SKM-1 treated with dmso at 0.1 percent for 144 hours (cell line): ENCODE results near the gene CRYGB.
A peak's percentile ranks its signal among the peaks of the same experiment; 100 is the strongest.

ENCODE experiments used
- DNase-seq: peaks from one replicate; lab custom pipeline; 2025; ENCODE audit not compliant: unreplicated experiment; lab: John Stamatoyannopoulos, UW

The CRYGB gene

GRCh38 chr2:208146006-208146405 lies at the start of gene CRYGB:
TSS of gene CRYGB (minus strand) at chr2:208146158. CDS start at chr2:208146120, 38 bp downstream.
- DNase-seq, result no peak

- no peak for DNase-seq
These were observed 49.6 kb upstream of the CRYGB start for GRCh38 chr2:208195531-208195930.

GRCh38 chr2:208192611-208193236 lies 46.8 kb upstream of the CRYGB start:
- DNase-seq, result no peak

- no peak for DNase-seq
These were observed 44.0 kb upstream of the CRYGB start, which contains the start of gene C2orf80 for GRCh38 chr2:208189810-208190503. TSS of gene C2orf80 (minus strand) at chr2:208190030. CDS start at chr2:208186986, 3,044 bp downstream.

- no peak for DNase-seq
These were observed 43.3 kb upstream of the CRYGB start for GRCh38 chr2:208189069-208189809.

- DNase-seq, result no peak
These were observed 40.9 kb upstream of the CRYGB start for GRCh38 chr2:208186893-208187292.

- no peak for DNase-seq
These were observed 40.5 kb upstream of the CRYGB start for GRCh38 chr2:208186465-208186864.

- DNase-seq, result no peak
These were observed 38.2 kb upstream of the CRYGB start for GRCh38 chr2:208183972-208184705.

GRCh38 chr2:208183526-208183925 lies 37.6 kb upstream of the CRYGB start:
- DNase-seq, result no peak

- DNase-seq, result no peak
These were observed 36.9 kb upstream of the CRYGB start for GRCh38 chr2:208182835-208183234.

GRCh38 chr2:208179028-208179609 lies 33.2 kb upstream of the CRYGB start:
- no peak for DNase-seq

GRCh38 chr2:208175840-208176153 lies 29.8 kb upstream of the CRYGB start:
- no peak for DNase-seq

- peak; percentile 75 for DNase-seq
These were observed 29.3 kb upstream of the CRYGB start for GRCh38 chr2:208175069-208175839.

- DNase-seq, result no peak
These were observed 28.2 kb upstream of the CRYGB start for GRCh38 chr2:208174144-208174543.

GRCh38 chr2:208172125-208172524 lies 26.2 kb upstream of the CRYGB start:
- DNase-seq, result peak; percentile 90

GRCh38 chr2:208164951-208165755 lies 19.2 kb upstream of the CRYGB start:
- DNase-seq, result no peak

- DNase-seq, result no peak
These were observed 17.5 kb upstream of the CRYGB start, which contains the start of gene CRYGA for GRCh38 chr2:208163489-208163888. TSS of gene CRYGA (minus strand) at chr2:208163589. CDS start at chr2:208163556, 33 bp downstream.

- no peak for DNase-seq
These were observed 10.5 kb upstream of the CRYGB start for GRCh38 chr2:208156439-208156838.

- DNase-seq, result no peak
These were observed 7.2 kb upstream of the CRYGB start for GRCh38 chr2:208153156-208153555.
